Stimulated activated CD4-positive, alpha-beta T cell treated with anti-CD3 and anti-CD28 coated beads, Interleukin-15, amount 100 ng/mL, for 24 hours (primary cell): ENCODE data around the gene PLRG1.

Source experiments
- DNase-seq: peaks from one replicate; pipeline ENCODE4 v3.0.0-alpha.2; 2020

The PLRG1 gene

DNA sequence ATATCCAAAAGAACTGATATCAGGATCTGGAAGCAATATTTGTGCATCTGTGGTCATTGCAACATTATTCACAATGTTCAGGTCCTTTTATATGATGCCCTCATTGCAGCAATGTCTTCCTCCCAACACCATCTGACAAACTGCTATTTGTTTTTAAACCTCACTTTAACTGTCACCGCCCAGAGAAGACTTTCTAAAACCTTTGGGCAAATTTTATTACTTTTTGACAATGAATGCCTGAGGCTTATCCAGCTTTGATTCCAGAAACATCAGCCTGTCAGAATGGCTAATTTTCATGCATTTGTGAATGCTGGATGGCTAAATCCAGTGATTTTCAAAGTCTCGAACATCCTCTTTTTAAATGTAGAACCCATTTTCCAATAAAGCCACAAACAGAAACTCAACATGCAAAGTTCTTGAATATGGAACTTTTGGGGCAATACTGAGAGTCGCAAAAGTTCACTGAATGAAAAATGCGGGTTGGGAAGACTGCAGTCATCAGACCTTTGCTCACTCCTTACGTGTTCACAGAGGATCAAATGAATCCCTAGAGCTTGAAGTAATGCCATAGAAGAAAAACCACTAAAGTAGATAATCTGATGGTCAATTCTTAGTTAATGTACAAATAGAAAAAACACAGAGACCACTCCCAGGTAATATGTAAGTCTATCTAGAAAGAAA lies 23.1 kb upstream of the PLRG1 start:
- no peak for DNase-seq

DNA sequence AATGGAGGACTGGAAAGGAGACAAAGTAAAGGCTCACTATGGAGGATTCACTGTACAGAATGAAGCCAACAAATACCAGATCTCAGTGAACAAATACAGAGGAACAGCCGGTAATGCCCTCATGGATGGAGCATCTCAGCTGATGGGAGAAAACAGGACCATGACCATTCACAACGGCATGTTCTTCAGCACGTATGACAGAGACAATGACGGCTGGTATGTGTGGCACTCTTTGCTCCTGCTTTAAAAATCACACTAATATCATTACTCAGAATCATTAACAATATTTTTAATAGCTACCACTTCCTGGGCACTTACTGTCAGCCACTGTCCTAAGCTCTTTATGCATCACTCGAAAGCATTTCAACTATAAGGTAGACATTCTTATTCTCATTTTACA lies 19.4 kb upstream of the PLRG1 start:
- no peak for DNase-seq

DNA sequence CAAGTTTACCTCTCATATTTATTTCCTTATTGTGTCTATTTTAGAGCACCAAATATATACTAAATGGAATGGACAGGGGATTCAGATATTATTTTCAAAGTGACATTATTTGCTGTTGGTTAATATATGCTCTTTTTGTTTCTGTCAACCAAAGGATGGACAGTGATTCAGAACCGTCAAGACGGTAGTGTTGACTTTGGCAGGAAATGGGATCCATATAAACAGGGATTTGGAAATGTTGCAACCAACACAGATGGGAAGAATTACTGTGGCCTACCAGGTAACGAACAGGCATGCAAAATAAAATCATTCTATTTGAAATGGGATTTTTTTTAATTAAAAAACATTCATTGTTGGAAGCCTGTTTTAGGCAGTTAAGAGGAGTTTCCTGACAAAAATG lies 18.8 kb upstream of the PLRG1 start:
- DNase-seq, result no peak

DNA sequence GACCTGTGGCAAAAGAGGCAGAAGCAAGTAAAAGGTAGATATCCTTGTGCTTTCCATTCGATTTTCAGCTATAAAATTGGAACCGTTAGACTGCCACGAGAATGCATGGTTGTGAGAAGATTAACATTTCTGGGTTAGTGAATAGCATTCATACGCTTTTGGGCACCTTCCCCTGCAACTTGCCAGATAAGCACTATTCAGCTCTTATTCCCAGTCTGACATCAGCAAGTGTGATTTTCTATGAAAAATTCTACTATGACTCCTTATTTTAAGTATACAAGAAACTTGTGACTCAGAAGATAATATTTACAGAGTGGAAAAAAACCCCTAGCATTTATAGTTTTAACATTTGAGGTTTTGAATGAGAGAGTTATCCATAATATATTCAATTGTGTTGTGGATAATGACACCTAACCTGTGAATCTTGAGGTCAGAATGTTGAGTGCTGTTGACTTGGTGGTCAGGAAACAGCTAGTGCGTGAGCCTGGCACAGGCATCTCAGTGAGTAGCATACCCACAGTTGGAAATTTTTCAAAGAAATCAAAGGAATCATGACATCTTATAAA lies 16.5 kb upstream of the PLRG1 start:
- DNase-seq, result no peak

DNA sequence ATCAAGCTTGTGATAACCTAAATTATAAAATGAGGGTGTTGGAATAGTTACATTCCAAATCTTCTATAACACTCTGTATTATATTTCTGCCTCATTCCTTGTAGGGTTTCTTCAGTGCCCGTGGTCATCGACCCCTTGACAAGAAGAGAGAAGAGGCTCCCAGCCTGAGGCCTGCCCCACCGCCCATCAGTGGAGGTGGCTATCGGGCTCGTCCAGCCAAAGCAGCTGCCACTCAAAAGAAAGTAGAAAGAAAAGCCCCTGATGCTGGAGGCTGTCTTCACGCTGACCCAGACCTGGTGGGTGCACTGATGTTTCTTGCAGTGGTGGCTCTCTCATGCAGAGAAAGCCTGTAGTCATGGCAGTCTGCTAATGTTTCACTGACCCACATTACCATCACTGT lies 15.5 kb upstream of the PLRG1 start:
- DNase-seq, result no peak

DNA sequence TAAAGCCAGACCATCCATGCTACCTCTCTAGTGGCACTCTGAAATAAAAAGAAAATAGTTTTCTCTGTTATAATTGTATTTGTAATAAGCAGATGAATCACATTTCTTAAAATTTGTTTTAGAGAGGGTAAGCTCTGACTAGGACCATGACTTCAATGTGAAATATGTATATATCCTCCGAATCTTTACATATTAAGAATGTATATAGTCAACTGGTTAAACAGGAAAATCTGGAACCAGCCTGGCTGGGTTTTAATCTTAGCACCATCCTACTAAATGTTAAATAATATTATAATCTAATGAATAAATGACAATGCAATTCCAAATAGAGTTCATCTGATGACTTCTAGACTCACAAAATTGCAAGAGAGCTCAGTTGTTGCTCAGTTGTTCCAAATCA lies 14.1 kb upstream of the PLRG1 start:
- DNase-seq, result no peak

DNA sequence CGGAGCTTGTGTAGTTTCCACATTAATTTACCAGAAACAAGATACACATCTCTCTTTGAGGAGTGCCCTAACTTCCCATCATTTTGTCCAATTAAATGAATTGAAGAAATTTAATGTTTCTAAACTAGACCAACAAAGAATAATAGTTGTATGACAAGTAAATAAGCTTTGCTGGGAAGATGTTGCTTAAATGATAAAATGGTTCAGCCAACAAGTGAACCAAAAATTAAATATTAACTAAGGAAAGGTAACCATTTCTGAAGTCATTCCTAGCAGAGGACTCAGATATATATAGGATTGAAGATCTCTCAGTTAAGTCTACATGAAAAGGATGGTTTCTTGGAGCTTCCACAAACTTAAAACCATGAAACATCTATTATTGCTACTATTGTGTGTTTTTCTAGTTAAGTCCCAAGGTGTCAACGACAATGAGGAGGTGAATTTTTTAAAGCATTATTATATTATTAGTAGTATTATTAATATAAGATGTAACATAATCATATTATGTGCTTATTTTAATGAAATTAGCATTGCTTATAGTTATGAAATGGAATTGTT lies 12.6 kb upstream of the PLRG1 start, which contains the start of gene FGB:
FGB (plus strand) TSS at position 315 of the 558 bp plus-strand sequence; CDS start at position 323, 8 bp downstream.
- DNase-seq, result no peak

DNA sequence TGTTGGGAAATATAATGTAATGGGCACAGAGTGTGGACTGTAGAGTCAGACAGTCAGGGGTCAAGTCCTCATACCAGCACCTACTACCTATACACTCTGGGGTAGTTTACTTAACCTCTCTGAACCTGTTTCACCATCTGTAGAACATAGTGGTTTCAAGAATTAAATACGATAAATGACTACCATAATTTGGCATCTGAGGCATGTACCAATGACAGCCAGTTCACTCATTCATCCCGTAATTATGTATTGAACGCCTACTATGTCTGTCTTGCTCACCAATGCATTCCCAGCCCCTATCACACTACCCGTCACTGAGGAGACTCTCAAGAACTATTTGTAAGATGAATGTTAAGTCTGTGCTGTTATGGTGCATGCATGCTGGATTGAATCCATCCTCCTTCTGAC lies 10.6 kb upstream of the PLRG1 start:
- no peak for DNase-seq

DNA sequence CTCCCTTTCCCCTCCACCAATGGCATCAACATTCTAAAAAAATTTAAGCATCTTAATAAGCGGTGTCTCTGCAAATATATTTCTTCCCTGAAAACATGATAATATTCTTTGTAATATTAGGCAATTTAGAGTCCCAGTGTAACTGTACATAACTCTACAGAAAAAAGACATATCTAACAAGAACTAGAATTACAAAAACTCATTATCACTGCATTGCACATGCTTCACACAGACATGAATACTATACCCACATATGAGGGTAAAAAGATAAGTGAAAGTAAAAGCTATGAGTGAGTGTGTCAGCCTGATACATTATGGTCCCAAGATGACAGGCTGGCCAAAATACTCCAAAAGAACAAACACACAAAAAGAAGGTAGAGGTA lies 10.2 kb upstream of the PLRG1 start:
- no peak for DNase-seq

DNA sequence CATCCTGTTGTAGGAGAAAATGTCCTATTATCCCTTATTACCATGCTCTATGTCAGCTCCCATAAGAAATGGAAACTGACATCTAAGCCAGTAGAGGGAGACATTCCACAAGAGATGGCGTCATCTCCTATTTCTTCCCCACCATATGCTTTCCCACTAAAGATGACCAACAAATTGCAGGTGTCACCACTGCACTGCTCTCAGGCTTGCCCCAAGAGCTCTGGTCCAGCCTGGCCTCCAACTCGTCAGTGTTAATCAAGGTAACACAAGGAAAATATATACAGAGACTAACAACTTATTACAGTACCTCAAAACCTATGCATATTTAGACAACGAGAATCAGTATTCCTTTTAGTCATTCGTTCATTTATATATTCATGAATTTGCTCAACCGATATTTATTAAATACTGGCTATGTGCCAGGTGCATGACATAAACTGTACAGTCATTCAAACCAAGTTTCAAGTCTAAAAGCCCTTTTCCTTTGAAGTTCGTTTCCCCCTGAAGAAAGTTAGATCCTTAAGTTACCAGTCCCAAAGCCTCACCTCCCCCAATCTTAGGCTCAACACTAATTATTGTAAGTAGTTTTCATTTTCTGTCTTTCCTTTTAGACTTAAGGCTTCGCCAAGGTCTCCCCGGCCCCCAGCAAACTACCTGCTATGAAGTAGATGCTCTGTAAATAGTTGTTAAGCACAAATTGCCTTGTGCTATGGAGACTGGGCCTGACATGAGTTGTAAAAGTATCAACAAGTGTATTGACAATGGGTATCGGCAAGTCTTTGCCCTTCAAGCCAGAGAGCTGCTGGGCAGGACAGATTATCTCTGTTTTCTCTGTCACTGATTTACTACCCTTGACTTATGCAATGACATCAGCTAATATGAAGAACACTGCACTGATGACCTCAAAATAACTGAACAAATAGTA lies 9.6 kb upstream of the PLRG1 start:
- DNase-seq, result no peak

DNA sequence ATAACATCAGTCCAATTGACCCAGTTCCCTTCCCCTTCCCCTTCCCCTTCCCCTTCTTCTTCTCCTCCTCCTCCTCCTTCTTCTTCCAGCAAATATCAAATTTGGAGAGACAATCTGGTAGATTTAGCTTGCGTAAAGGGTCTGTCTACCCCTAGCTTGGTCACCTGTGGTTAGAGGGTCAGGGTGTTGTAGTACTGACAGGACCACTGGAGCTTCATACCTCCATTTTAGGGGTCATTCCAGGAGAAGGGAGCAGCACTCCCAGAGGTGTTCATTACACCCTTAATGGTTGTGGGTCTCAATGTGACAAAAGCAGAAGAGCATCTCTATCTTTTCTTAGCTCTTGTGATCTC lies 8.9 kb upstream of the PLRG1 start:
- no peak for DNase-seq

DNA sequence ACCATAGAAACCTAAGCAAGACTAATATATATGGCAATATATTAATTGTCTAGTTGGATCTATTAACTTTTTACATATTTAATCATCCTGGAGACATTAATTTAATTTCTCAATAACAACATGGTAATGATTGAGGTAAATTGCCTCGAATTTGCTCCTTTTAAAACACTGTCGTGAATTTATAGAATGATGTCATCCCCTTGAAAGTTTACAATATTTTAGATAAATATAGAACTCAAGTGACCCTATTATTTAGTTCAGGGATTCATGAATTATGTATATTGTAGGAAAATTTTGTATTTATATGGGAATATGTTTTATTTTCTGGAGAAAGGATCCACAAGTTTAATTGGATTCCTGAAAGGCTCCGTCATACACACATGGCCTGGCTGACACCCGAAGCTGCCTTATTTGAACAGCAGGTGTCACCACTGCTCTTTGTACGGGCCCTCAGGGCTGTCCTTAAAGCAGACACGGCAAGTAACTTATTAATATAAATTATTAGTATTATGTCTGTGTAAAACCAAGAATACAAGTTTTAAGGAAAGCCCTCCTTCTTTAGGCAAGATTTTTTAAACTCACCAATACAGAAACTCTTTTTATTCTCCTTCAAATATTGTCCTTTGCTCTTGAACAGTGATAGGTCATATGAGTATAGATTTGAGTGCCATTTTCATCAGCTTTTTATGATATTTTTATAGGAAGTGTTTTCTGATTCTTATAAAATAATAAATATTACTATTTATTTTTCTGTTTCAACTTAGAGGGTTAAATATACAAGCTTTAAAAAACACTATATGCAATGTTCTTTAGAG lies 1.9 kb upstream of the PLRG1 start:
- DNase-seq, result peak; percentile 75

DNA sequence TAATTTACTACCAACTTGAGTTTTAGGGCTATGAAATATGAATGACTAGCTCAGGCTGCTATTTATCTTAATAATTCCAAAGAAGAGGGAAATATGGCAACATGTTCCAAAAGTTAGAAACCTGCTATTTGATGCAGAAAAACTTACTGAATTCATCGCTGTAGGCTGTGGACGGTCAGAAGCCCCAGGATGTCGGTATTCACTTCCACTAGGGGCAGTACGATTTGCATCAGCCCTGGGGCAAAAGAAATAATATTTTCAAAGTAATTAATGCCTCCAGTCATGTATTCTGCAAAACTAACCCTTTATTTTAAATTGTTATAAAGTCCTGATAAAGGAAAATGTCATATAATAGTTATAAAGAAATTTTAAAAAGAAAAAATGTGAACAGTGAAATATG lies 4.5 kb downstream of the PLRG1 start:
- no peak for DNase-seq

DNA sequence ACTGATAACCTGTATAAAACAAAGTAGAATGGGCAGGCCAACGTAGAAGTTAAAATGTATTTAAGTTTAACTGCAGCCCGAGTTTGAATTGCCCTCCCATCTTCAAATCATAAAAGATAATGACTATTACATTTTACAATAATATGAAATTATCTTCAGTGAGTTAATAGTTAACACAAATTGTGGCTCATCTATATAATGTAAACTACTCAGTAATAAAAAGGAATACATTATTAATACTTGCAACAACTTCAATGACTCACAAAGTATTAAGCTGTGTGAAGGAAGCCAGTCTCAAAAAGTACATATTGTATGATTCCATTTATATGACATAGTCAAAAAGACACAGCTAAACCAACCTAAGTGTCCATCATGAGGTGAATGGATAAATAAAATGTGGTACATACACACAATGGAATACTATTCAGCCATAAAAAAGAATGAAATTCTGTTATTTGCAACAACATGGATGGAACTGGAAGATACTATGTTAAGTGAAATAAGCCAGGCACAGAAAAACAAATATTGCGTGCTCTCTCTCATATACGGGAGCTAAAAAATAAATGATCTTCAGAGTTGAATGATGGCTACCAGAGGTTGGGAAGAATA lies 7.8 kb downstream of the PLRG1 start:
- DNase-seq, result no peak

DNA sequence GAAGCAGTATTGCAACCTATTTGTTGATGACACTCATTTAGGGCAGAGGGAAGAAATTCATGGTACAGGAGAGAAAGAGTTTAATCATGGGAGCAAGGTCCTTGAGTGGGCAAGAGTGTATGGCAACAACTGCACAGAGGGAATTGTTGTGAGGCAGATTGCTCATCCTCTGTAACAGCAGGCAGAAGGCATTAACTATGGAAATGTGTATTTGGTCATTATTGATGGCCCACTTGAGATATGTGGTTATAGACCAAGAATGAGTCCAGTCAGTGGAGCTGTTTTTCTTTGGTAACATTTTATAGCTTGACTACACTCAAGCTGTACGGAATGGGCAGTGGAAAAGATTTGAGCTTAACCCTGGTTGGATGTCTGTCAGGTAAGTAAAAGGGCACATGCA lies 15.9 kb downstream of the PLRG1 start:
- no peak for DNase-seq

DNA sequence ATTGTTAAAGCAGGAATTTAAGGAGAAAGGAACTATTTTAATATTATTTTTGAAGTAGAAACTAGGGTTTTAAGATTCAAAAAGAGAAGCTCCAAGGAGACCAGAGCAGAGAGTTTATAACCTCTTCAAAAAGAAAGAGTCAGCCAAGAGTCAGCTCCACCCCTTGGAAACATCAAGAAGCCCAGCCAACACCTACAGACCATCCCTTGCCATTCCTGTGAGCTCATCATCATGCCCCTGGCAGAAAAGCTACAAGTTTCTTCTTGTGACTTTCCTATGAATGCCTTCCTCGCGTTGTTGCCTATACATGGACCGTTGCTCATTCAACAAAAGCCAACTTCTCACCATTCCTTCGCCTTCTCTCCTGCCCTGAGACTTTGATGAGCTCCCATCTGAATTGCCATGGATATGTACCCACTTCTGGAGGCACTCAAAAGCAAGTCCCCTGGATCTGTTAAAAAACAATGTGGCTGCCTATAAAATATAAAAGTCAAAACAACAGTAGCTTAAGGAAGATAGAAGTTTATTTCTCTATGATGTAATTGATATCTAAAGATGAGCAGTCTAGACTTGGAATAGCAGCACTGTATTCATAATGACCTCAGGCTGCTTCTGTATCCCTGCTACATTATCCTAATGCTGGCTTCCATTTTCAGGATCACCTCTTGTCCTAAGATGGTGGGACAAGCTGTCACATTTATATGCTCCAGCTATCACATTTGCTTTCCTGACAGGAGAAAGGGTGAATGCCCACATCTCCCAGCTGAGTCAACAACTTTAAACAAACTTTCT lies 20.3 kb downstream of the PLRG1 start:
- no peak for DNase-seq

DNA sequence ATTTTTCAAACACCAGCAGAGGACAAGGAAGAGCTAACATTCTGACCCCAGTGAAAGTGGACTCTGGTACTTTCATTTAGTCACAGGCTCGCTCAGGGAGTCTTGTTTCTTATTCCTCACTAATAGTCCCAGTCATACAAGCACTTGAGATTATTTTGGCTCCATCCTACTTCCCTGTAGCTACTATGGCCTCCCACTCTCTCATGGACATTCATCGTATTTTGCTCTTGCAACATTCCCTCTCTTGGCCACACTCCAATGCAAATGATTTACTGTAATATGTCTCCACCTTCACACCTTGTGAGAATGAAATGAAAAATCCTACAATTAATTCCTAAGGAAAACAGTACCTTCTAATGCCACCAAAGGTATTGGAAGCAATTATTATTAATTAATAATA lies 21.3 kb downstream of the PLRG1 start:
- DNase-seq, result no peak

DNA sequence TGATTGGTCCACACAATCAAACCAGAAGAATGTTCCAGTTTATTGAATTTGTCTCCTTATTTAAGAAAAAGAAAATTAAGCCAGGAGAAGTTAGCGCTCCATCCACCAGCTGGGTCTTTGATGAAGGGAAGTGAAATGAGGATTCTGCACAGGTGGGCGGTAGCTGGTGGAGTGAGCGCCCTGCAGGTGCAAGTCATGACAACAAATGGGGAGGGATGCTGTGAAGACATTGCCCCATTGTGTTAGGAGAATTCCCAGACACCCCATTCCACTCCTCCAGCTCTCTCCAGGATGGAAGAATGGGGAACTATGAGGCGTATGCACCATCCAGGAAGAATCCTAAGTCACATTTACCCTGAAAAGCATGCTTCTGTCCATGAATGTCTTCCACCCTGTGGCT lies 22.9 kb downstream of the PLRG1 start:
- DNase-seq, result no peak

DNA sequence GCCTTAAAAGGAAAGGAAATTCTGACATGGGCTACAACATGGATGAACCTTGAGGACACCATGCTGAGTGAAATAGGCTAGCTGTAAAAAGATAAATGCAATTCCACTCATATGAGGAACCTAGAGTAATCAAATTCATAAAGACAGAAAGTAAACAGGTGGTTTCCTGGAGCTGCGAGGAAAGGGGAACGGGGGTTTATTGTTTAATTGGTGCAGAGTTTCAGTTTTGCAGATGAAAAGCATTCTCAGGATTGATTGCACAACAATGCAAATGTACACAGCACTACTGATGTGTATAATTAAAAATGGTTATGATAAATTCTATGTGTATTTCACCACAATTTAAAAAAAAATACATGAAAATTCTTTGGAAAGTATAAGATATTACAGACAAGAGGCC lies 24.0 kb downstream of the PLRG1 start:
- no peak for DNase-seq

DNA sequence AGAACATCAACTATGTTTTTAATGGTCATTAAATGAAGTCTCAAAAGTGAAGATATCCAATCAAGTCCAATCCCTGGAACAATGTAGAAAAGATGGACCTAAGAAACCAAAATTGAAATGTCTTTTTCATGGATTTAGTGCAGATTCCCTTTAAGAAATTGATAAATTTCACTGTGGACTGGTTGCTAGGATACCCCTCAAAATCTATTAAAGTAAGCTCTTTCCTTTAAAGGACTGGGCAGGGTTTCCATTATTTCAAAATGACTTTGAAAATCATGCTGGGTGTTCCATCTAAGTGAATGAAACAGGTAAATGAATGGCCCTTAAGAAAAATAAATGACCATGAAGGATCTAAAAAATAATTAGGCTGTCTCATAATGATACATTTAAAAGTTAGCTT lies 28.6 kb downstream of the PLRG1 start:
- DNase-seq, result no peak

DNA sequence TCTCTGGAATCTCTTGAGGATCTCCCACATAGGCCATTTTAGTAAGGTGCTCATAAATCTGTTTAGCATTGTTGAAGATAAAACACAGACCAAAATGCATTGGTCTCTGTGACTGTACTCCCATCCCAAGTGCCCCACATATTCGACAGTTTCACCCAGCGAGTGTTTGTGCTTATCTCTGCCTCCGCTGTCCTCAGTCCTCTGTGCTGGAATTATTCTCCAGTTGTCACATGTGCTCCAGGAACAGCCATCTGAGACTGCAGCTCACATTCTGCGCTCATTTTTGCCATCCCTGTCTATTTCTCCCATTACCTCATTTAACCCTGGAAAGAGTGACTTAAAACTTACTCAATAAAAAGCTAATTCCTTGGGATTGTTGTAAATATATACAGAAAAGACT lies 31.0 kb downstream of the PLRG1 start:
- no peak for DNase-seq

DNA sequence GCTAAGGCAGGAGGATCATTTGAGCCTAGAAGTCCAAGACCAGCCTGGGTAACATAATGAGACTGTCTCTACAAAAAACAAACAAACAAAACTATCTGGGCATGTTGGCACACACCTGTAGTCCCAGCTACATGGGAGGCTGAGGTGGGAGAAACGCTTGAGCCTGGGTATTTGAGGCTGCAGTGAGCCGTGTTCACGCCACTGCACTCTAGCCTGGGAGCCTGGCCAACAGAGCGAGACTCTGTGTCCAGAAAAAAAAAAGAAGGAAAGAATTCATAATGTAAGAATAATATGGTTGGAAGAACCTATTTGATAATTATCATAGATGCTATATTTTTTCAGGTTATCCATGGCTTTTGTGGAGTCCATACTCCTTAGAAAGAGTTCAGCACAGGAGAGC lies 32.6 kb downstream of the PLRG1 start:
- DNase-seq, result no peak
